Skin of body (tissue), 1 donor: ENCODE measurements around the gene GM2A. TPM values are rescaled to one million over a fixed set of nuclear protein-coding genes. Genes with fewer than 3 reads are reported as not detected.

Source experiments
- total RNA-seq: library from RNA; depleted of rRNA; stranded (reverse); fragments of >200 nt; gene quantifications from one replicate; pipeline ENCODE4 v1.2.3, GENCODE V29; 2014

Gene GM2A
- total RNA-seq, 1 donor from 2014 or later = 26.3 TPM

Other genes with a start within 250 kb of the GM2A start
- 31.1 TPM for gene GPX3, start 232.6 kb upstream of the GM2A start, total RNA-seq
- 49.8 TPM for gene TNIP1, start 172.2 kb upstream of the GM2A start, total RNA-seq
- 182 TPM for gene ANXA6, start 95.4 kb upstream of the GM2A start, total RNA-seq
- gene CCDC69, start 29.1 kb upstream of the GM2A start, total RNA-seq = 7.0 TPM
- gene SLC36A3, start 50.6 kb downstream of the GM2A start, total RNA-seq = not detected
- gene SLC36A2, start 94.4 kb downstream of the GM2A start, total RNA-seq = 0.20 TPM
- gene SLC36A1, start 194.4 kb downstream of the GM2A start, total RNA-seq = 3.9 TPM